Limb (tissue), 2 donors: ENCODE measurements around the gene GRIA4.
"Not testable (repeated sequence)": the region's sequence is repeated elsewhere in the genome, so short reads cannot be mapped to it uniquely, and the experiment has no call there.

Experiments
- DNase-seq, 2 donors: peaks; one replicate each; pipeline ENCODE4 v3.0.0-alpha.2; 2016; ENCODE audit errors: extremely low spot score in 2 of 2

GRIA4 gene

GRCh38 chr11:105857728-105858127 lies 247.9 kb downstream of the GRIA4 start:
- no peak for DNase-seq

GRCh38 chr11:105858841-105859240 lies 249.0 kb downstream of the GRIA4 start:
- no peak for DNase-seq

GRCh38 chr11:105860105-105860504 lies 250.2 kb downstream of the GRIA4 start:
- DNase-seq: no peak

DNA sequence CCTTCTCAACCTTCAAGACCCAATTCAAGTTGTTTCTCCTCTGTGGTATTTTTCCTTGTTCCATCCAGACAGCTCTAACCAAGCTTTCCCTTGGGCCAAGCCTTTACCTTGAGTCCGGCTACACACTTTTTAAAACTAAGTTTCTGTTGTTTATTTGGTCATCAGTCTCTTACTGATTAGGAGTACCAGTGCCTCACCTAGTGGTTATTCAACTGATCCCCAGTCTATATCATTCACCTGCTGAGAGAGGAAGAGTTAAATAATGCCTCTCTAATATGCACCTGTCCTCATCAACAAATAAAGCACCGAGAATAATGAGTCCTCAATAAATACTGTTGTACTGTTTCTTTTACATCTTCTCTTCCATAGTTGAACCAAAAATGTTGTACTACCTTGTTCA lies 251.4 kb downstream of the GRIA4 start:
- DNase-seq: no peak

DNA sequence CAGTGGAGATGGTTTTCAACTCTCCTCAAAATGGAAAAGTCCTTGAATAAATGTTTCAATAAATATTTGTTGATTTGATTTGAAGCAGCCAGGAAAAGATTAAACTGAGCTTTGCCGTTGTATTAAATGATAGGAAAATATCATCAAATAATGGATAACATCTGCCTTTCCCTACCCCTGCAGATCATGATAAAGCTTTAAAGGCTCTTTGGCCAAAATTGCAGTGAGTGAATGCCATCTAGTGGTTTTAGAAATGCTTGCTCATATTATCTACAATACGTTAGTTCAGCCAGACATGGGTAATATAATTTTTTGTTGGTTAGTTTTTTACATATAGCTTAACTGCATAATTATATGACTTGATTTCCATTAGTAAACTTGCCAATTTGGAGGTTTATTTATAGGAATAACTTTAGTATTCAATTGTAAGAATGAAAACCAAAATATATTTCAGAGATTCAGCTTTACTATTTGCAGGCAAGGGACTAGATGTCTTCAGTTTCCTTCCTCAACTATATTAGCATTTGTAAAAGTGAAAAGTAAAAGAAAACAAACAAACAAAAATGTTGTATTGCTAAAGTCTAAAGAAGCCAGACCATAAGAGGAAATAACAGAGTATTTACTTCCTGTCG lies 253.0 kb downstream of the GRIA4 start:
- peak in 1 of 2 donors; percentile 88 for DNase-seq

GRCh38 chr11:105863523-105863922 lies 253.7 kb downstream of the GRIA4 start:
- DNase-seq: no peak

DNA sequence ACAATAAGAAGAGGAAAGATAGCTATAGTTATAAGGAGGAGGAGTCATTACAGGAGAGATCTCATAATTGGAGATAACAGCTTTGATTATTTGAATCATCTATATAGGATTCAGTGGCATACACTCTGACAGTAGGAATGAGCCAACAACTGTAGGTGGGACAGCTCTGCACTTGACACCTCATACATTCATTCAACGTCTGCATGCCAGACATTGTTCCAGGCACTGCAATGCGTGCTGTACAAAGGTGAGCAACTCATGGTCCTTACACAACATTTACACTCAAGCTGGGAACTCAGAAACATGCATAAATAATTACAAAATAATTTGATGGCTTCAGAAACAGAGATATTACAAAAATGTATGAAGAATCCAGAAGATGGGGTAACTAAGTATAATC lies 257.9 kb downstream of the GRIA4 start:
- no peak for DNase-seq

- no peak for DNase-seq
Measured at GRCh38 chr11:105868762-105869285, 259.0 kb downstream of the GRIA4 start.

- no peak for DNase-seq
Measured at GRCh38 chr11:105870516-105871113, 260.7 kb downstream of the GRIA4 start.

DNA sequence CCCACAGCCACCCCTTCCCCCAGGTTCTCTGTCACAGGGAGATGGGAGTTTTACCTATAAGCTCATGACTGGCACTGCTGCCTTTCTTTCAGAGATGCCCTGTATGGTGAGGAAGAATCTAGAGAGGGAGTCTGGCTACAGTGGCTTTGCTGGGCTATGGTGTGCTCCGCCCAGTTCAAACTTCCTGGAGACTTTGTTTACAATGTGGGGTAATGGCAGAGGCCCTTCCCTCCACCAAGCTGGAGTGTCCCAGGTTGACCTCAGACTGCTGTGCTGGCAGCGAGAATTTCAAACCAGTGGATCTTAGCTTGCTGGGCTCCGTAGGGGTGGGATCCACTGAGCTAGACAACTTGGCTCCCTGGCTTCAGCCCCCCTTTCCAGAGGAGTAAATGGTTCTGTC lies 268.6 kb downstream of the GRIA4 start:
- DNase-seq: no peak

DNA sequence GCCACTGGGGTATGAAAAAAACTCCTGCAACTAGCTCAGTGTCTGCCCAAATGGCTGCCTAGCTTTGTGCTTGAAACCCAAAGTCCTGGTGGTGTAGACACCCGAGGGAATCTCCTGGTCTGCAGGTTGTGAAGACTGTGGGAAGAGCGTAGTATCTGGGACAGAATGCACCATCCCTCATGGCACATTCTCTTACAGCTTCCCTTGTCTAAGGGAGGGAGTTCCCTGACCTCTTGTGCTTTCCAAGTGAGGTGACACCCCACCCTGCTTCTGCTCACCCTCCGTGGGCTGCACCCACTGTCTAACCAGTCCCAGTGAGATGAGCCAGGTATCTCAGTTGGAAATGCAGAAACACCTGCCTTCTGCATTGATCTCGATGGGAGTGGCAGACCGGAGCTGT lies 269.1 kb downstream of the GRIA4 start:
- DNase-seq: not testable (repeated sequence)

DNA sequence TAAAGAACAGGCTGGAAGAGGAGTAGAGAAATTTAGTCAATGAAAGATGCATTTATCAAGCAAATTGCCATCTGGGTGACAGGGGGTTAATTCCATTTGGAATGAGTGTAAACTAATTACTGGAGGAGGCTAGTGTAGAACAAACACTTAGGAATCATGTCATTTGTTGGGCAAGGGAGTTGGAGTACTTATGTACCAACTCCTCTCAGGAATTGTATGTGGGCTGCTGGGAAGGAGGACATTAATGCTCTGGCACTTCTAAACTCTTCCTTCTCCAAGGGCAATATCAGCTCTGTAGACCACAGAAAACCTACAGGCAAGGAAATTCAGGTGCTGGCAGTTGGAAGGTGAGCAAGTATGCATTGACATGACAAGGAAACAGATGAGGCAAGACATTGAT lies 271.2 kb downstream of the GRIA4 start:
- no peak for DNase-seq

DNA sequence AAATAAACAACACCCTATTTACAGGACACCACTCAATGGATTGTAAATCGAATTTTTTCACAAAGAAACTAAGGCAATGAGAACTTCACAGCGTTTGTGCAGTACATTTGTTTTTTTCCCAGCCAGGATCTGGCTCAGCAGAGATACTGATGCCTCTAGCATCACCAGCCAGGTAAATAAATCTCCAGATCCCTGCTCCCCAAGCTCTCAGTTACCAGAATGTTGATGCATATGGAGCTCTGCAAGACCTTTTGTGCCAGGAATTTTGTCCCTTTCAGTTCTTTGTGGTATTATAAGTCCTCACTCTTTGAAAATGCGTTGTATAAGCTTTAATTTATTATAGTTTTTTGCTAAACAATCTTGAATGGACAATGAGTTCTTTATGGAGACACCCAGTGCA lies 274.6 kb downstream of the GRIA4 start:
- no peak for DNase-seq

GRCh38 chr11:105891685-105892084 lies 281.8 kb downstream of the GRIA4 start:
- no peak for DNase-seq

GRCh38 chr11:105897161-105897560 lies 287.3 kb downstream of the GRIA4 start:
- no peak for DNase-seq

GRCh38 chr11:105899772-105900171 lies 289.9 kb downstream of the GRIA4 start:
- no peak for DNase-seq

DNA sequence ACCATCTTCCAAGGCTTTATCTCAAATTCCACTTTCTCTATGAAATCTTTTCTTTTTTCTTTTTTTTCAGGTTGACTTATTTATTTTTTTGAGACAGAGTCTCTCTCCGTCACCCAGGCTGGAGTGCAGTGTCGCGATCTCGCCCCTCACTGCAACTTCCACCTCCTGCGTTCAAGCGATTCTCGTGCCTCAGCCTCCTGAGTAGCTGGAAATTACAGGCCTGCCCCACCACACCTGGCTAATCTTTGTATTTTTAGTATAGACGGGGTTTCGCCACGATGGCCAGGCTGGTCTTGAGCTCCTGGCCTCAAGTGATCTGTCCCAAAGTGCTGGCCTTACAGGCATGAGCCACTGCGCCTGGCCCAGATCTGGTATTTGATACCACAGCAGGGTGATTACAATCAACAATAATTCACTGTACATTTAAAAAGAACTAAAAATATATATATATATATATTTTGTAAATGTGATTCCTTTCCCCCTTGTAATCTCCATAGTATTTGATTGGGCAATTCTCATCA lies 290.7 kb downstream of the GRIA4 start:
- DNase-seq: no peak

DNA sequence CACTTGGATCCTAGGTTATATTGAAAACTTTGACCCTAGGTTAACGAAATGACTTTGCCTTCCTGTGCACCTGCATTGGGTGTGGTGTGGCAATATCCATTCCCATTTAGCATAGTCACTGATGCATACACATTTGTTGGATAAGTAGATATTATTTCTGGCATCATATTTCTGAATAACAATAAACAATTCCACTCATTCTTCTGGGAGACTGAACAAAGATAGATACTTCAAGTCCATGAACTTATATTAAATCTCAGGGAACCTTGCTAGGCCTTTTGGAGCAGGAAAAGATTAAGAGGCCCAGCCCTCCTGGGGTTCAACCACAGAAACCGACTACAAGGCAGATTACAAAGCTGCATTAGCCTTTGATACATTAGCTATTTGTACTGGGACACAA lies 293.2 kb downstream of the GRIA4 start:
- DNase-seq: no peak

GRCh38 chr11:105906517-105906916 lies 296.6 kb downstream of the GRIA4 start:
- DNase-seq: no peak

- DNase-seq: no peak
Measured at GRCh38 chr11:105907319-105907718, 297.4 kb downstream of the GRIA4 start.

- DNase-seq: no peak
Measured at GRCh38 chr11:105910095-105910715, 300.3 kb downstream of the GRIA4 start.

DNA sequence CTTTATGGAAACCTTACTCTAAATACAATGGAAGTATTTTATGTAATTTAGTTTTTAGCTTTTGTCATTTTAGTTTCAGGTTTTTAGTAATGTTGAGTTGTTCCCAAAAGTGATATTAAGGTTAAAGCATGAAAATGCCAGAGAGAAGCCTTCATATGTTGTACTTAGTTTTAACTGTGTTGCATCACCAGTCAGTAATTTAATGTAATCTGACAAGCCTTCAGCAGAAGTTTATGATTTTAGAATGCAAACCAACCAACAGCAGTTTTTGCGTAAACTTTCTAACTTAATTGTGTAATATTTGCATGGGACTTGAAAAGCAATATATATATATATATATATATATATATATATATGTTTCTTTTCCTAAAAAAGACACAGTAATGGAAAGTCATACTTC lies 301.6 kb downstream of the GRIA4 start:
- DNase-seq: no peak

- no peak for DNase-seq
Measured at GRCh38 chr11:105912666-105913065, 302.8 kb downstream of the GRIA4 start.
